Heart right ventricle (tissue), 16 donors: ENCODE data around the gene TRIM15. TPM values are rescaled to one million over a fixed set of nuclear protein-coding genes. Genes with fewer than 3 reads are reported as not detected.

Experiments used
- ATAC-seq, 8 donors: fragments of 200-7000 bp; cut with Tn5 transposase; one replicate each; pipeline ENCODE4 v1.9.1; 2020; ENCODE audit warnings: mild to moderate bottlenecking in 8 of 8, moderate library complexity in 8 of 8, moderate number of reproducible peaks in 1 of 8
- DNase-seq, 2 donors: peaks; one replicate each; pipeline ENCODE4 v3.0.0-alpha.2; 2020
- H3K27ac ChIP-seq, 10 donors: fragments of 200-600 bp; sonication (generic) in 2 of 10; one replicate each; pipeline versions ENCODE4 v1.5.0 to v1.8.0; 2020 to 2022; ENCODE audit warnings: mild to moderate bottlenecking in 3 of 10
- H3K27me3 ChIP-seq, 7 donors: fragments of 200-600 bp; one replicate each; pipeline ENCODE4 v1.8.0; 2021 to 2022; ENCODE audit warnings: mild to moderate bottlenecking in 2 of 7
- H3K36me3 ChIP-seq, 9 donors: fragments of 200-600 bp; sonication (generic) in 1 of 9; one replicate each; pipeline versions ENCODE4 v1.5.0 to v1.8.0; 2020 to 2022; ENCODE audit warnings: mild to moderate bottlenecking in 2 of 9
- H3K4me1 ChIP-seq, 9 donors: fragments of 200-600 bp; sonication (generic) in 1 of 9; one replicate each; pipeline versions ENCODE4 v1.5.0 to v1.8.0; 2020 to 2022; ENCODE audit warnings: mild to moderate bottlenecking in 4 of 9
- H3K4me3 ChIP-seq, 10 donors: fragments of 200-600 bp; sonication (generic) in 2 of 10; one replicate each; pipeline versions ENCODE4 v1.5.0 to v1.8.0; 2020 to 2022; ENCODE audit warnings: mild to moderate bottlenecking in 7 of 10, moderate library complexity in 2 of 10
- H3K9me3 ChIP-seq, 11 donors: fragments of 200-600 bp in 10 of 11; sonication (generic) in 2 of 11; one replicate each; pipeline versions ENCODE4 v1.5.0 to v1.8.0; 2013 to 2022; ENCODE audit warnings: mild to moderate bottlenecking in 2 of 11, control low read depth in 1 of 11, moderate library complexity in 1 of 11
- WGBS, 2 donors: extraction: QIAGEN DNeasy Blood & Tissue Kit; methylation state at CpG; one replicate each; pipeline ENCODE4 v1.1.7; 2013; ENCODE audit warnings: inconsistent platforms in 1 of 2; 5-methylcytosine and 5-hydroxymethylcytosine counted together
- intact Hi-C, 10 donors: fragments of 100-400 bp; cut with DNase I; formaldehyde crosslinking; loops; one replicate each; pipeline versions ENCODE4 v1.11.1 to v1.14.2; 2022
- polyA plus RNA-seq, 2 donors: library from polyadenylated mRNA; stranded (reverse); fragments of 200-250 nt; gene quantifications; one replicate each; pipeline ENCODE4 v1.2.3, GENCODE V29; 2013
- total RNA-seq, 10 donors: library from RNA; stranded (reverse); fragmentation: NEBNext Ultra II Directional in 3 of 10; extraction: Animal tissue kit (Norgen Biotek cat#: 25700) in 3 of 10; gene quantifications; one replicate each; pipeline versions ENCODE4 v1.2.1 to v1.2.4, GENCODE V29; 2021 to 2023
- TF ChIP-seq, protein P1 (sequence below), 9 donors: fragments of 200-600 bp; sonication (generic) in 2 of 9; IDR thresholded peaks; one replicate each; pipeline versions ENCODE4 v1.5.0 to v1.8.0; 2021 to 2022; ENCODE audit warnings: antibody characterized with exemption in 9 of 9, mild to moderate bottlenecking in 5 of 9, moderate library complexity in 1 of 9
- donor health status: Arrhythmogenic right ventricular cardiomyopathy.
- donor health status: ischemic (EF 13 %, LVEDD 7.1; RV severe dilation, severe dysfunction).
- donor health status: healthy with polysubstance abuse.
- donor health status: DM: no; HTN: yes; CAD: no.
- donor health status: DM: no; HTN: no; CAD: no.
- donor health status: ischemic (EF 25% LVEDD 6.9; RV normal size, moderate dysfunction).
- donor health status: ischemic (EF 25% LVEDD 5.7; RV mildly dilated, moderate dysfunction).
- donor health status: healthy.
- donor health status: DM: yes; HTN: yes; CAD: no.
- donor health status: Ischemic cardiomyopathy.
- donor health status: ischemic (EF 35%, LVEDD 5.7; RV mildly dilated, moderate dysfunction).
- donor health status: nonischemic (EF 11% LVEDD 7.7; RV severe dilation, severe dysfunction).
- donor health status: DM: yes; HTN: yes; CAD: no.
- donor health status: PGD.
- donor health status: ischemic (EF 29% LVEDD 5.4; RV normal size, mild dysfunction).
- donor health status: nonischemic (EF 23%, LVEDD 6.1; RV moderate dilation, normal function).

Gene TRIM15
- total and polyA plus RNA-seq, 12 donors = not detected

DNA sequence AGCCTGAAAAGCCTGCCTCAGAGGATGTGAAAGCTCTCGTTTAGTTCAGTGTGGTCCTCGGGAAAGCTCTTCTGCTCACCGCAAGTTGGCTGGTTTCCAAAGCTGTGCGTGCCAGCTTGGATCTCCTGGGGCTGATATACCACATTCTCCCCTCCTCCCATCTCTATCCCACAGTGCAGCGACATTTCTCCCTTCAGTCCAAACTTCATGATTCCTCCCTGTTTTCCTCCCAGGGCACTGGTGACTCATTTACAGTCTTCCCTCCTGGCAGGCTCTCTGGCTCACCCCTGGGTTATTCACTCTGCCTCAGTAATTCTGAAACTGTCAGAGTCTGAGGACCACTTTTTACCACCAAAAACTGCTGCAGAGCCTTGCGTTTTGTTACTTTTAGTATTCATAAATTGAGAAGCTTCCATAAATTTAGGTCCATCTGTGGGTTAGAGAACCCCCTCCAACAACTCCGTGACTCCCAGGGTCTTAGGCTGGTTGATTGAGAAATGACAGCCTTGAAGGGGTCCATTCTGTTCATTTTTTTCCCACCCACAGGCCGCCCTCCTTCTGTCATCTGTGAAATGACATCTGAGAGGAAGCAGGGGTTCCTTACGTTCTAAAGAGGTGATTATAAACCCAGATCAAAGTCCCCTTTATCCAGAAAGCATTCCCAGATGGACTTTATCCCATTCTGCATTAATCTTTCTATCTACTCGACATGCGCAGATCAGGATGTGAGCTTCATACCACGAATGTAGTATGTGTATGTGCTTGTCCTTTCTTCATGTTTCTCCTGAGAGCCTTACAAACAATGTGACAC, 8.4 kb upstream of the TRIM15 start:
- Histone ChIP-seq H3K36me3 (no peaks in the 10 kb centered on the region), H3K4me1 (peaks cover 0 to 24% (median 5%) of the 10 kb centered on the region in 9 donors), H3K27ac (no peak overlapping the region), H3K4me3 (no peak overlapping the region), H3K27me3 (peaks cover 0 to 20% (median 0%) of the 10 kb centered on the region in 7 donors), H3K9me3 (no peaks in the 10 kb centered on the region)
- no peak for DNase-seq
- WGBS, 2 donors = 42 to 64% methylated on average over 12 of the region's 12 CpGs
- intact Hi-C loops = no loop called here
- ATAC-seq = peak in 2 of 8 donors; percentile 11 to 51
- TF ChIP-seq, protein P1, sequence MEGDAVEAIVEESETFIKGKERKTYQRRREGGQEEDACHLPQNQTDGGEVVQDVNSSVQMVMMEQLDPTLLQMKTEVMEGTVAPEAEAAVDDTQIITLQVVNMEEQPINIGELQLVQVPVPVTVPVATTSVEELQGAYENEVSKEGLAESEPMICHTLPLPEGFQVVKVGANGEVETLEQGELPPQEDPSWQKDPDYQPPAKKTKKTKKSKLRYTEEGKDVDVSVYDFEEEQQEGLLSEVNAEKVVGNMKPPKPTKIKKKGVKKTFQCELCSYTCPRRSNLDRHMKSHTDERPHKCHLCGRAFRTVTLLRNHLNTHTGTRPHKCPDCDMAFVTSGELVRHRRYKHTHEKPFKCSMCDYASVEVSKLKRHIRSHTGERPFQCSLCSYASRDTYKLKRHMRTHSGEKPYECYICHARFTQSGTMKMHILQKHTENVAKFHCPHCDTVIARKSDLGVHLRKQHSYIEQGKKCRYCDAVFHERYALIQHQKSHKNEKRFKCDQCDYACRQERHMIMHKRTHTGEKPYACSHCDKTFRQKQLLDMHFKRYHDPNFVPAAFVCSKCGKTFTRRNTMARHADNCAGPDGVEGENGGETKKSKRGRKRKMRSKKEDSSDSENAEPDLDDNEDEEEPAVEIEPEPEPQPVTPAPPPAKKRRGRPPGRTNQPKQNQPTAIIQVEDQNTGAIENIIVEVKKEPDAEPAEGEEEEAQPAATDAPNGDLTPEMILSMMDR (IDR thresholded peaks at IDR 0.05) = no peak

DNA sequence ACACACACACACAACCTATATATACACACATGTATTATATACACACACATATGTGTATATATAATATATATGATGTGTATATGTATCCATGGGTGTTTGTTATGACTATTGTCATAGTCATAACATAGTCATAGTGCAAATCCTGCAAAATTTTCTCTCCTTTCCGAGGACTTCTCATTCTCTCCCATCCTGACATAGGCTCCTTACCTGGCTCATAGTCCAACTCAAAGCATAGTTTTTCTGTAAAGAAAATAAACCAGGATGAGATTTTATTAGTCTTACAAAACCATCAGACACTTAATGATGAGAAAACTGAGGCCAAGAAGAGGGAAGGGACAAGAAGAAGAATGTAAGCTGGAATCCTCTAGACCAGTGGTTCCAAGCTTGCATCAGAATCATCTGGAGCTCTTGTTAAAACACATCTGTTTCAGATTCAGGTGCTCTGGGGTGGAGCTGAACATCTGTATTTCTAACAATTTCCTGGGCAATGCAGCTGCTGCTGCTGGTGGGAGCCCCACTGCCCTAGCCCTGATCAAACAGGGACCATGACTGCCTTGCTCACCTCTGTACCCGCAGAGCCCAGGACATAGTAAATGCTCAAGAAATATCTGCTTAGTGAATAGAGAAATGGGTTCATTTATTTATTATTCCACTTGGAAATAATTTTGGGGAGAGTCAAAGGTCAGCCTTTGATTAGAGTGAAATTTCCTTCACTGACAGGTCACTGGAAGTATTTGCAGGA, 7.7 kb upstream of the TRIM15 start:
- ATAC-seq (peak in 1 of 8 donors; percentile 12), DNase-seq (no peak)
- Histone ChIP-seq H3K9me3 (no peaks in the 10 kb centered on the region), H3K27ac (no peak overlapping the region), H3K36me3 (no peaks in the 10 kb centered on the region), H3K4me3 (no peak overlapping the region), H3K4me1 (peaks cover 0 to 24% (median 5%) of the 10 kb centered on the region in 9 donors), H3K27me3 (peaks cover 0 to 20% (median 0%) of the 10 kb centered on the region in 7 donors)
- WGBS, 2 donors = 97% methylated on average over 2 of the region's 2 CpGs
- TF ChIP-seq, protein P1 (IDR thresholded peaks at IDR 0.05) = no peak
- intact Hi-C loops = no loop called here

DNA sequence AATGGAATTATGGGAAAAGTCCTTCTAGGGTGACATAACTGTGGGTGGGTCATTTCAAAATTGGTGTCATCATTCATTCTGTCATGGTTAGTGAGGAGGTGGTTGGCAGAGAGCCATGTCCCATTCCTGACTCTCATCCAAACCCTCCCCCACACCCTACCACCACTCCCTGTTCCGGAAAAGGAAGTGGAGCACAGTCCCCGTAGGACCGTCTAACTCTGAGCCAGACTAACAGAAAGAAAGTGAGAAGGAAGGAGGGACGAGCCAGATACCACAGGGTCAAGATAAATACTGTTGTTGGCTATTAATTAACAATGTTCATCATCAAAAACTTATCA, 7.1 kb upstream of the TRIM15 start:
- WGBS, 2 donors = 19 to 30% methylated on average over 4 of the region's 4 CpGs
- Histone ChIP-seq H3K4me3 (no peak overlapping the region), H3K27me3 (peaks cover 0 to 20% (median 0%) of the 10 kb centered on the region in 7 donors), H3K27ac (no peak overlapping the region), H3K36me3 (no peaks in the 10 kb centered on the region), H3K9me3 (no peaks in the 10 kb centered on the region), H3K4me1 (peaks cover 0 to 24% (median 5%) of the 10 kb centered on the region in 9 donors)
- TF ChIP-seq, protein P1 (IDR thresholded peaks at IDR 0.05) = no peak
- DNase-seq (peak in 1 of 2 donors; percentile 38), ATAC-seq (peak in 7 of 8 donors; percentile 28 to 93 (median 81))
- intact Hi-C loops = no loop called here

DNA sequence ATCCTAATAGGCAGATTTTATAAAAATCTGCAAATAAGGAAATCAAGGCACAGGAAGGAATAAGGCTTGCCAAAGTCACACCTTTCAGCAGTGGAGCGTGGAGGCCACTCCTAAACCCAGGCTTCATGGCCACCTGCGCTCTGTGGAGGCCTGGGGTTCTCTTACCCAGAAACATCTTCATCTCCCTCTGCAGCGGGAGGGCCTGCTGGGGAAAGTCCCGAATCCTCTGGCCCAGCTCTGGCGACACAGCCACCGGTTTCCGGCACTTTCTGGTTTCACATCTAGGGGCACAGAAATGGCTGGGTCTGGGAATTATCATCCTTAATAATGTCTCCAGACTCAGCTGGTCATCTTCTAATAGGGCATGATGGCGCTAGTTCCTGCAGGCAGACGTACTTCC, 6.6 kb upstream of the TRIM15 start:
- no peak overlapping the region for H3K27ac ChIP-seq
- intact Hi-C loops = no loop called here

More for the DNA sequence above, 6.6 kb upstream of the TRIM15 start:
- TF ChIP-seq, protein P1 (IDR thresholded peaks at IDR 0.05) = no peak
- H3K9me3 ChIP-seq = no peaks in the 10 kb centered on the region
- no peak for DNase-seq
- no peaks in the 10 kb centered on the region for H3K36me3 ChIP-seq
- H3K4me3 ChIP-seq = no peak overlapping the region
- H3K4me1 ChIP-seq = peaks cover 0 to 24% (median 5%) of the 10 kb centered on the region in 9 donors
- H3K27me3 ChIP-seq = peaks cover 0 to 20% (median 0%) of the 10 kb centered on the region in 7 donors
- WGBS, 2 donors = 92 to 93% methylated on average over 9 of the region's 9 CpGs
- no peak for ATAC-seq
